ENCODE data around the gene ATF3.

The ATF3 gene

DNA sequence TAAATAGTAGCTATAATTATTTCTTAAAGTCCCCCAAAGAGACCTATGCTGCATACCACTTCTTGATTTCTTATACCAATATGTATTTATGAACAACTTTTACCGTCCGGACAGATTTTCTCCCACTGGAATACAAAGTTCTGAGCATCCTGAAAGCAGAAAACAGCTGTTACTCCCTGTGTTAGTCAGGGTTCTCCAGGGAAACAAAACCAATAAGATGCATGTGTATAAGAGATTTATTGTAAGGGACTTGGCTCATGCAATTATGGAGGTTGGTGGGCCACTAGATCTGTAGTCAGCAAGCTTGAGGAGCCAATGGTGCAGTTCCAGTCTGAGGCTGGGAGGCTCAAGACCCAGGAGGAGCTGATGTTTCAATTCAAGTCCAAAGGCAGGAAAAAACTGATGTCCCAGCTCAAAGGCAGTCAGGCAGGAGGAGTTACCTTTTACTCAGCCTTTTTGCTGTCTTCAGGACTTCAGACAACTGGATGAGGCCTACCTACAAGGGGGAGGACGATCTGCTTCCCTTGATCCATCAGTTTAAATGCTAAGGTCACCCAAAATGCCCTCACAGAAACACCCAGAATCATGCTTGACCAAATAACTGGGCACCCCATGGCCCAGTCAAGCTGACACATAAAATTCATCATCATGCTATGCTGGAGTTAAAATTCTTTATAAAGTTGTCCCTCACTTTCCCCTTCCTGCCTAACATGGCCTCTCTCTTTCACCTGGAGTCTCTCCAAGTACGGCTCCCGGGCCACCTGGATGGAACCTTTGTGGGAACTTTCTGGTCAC is 24.3 kb upstream of the ATF3 start:
- Mint-ChIP-seq H3K9me3 (no peaks in the 10 kb centered on the region), H3K27me3 (ENCODE audit: low read depth, poor library complexity) (peaks cover 27% of the 10 kb centered on the region), H3K36me3 (ENCODE audit: low read depth) (no peaks in the 10 kb centered on the region), H3K4me3 (no peak overlapping the region), H3K4me1 (peaks cover 28% of the 10 kb centered on the region), H3K27ac (no peak overlapping the region)
- no peak for DNase-seq
- TF ChIP-seq, protein P1, sequence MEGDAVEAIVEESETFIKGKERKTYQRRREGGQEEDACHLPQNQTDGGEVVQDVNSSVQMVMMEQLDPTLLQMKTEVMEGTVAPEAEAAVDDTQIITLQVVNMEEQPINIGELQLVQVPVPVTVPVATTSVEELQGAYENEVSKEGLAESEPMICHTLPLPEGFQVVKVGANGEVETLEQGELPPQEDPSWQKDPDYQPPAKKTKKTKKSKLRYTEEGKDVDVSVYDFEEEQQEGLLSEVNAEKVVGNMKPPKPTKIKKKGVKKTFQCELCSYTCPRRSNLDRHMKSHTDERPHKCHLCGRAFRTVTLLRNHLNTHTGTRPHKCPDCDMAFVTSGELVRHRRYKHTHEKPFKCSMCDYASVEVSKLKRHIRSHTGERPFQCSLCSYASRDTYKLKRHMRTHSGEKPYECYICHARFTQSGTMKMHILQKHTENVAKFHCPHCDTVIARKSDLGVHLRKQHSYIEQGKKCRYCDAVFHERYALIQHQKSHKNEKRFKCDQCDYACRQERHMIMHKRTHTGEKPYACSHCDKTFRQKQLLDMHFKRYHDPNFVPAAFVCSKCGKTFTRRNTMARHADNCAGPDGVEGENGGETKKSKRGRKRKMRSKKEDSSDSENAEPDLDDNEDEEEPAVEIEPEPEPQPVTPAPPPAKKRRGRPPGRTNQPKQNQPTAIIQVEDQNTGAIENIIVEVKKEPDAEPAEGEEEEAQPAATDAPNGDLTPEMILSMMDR (IDR thresholded peaks at IDR 0.05), result no peak

DNA sequence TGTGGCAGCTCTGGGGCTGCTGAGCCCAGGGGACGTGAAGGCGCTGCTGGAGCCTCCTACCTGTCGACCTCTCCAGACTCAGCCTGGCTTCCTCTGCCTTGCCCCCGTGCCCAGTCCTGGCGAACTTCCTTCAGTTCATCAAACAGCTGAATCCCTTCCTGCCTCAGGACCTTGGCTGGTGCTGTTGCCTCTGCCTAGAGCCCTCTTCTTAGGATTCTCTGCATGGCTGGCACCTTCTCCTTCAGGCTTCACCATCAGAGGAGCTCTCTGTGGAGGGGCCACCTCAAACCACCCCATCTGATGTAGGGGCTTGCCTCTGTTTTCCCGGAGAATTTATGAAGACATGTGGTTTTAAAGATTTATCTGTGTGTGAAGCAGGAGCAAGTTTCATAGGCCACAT is 23.4 kb upstream of the ATF3 start:
- H3K4me3 Mint-ChIP-seq, result no peak overlapping the region
- TF ChIP-seq, protein P1 (IDR thresholded peaks at IDR 0.05), result no peak

DNA sequence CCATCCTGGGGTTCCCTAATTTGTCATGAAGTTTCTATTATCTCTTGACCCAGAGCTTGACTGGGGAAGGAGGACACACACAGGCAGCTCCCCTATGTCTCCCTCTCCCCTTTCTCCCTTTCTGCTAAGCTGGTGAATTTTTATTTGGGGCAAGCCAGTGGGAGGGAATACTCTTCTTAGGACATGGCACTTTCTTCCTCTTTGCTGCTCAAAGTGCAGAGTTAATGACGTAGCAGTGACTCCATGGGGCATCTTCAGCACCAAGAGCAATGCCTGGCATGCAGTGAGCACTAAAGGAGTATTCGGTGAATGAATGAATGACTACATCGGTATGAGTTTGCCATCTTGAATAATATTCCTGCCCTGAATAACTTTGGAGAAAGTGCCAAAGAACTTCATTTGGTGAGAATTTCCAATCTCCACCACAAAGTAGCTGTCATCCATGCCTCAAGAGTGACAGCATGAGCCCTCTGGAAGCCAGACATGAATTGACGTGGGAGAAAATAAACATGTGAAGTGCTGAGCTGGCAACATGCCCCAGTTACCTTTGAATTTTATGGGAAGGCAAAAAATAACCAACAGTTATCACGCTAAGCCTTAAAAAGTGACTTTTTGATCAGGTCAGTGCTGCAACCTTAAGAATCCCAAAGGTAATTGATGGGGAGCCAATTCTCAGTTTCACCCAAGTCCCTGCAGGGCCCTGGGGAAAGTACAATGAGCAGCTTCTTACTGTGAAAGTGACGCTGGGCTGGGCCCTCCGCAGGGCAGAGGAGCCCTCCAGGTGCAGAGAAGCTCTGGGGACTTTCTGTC is 22.1 kb upstream of the ATF3 start:
- Mint-ChIP-seq H3K9me3 (no peaks in the 10 kb centered on the region), H3K4me1 (peaks cover 28% of the 10 kb centered on the region), H3K4me3 (no peak overlapping the region), H3K36me3 (ENCODE audit: low read depth) (no peaks in the 10 kb centered on the region), H3K27me3 (ENCODE audit: low read depth, poor library complexity) (peaks cover 27% of the 10 kb centered on the region), H3K27ac (no peak overlapping the region)
- TF ChIP-seq, protein P1 (IDR thresholded peaks at IDR 0.05), result no peak
- DNase-seq, result no peak

More for the DNA sequence above, 23.4 kb upstream of the ATF3 start:
- Mint-ChIP-seq H3K4me1 (peaks cover 28% of the 10 kb centered on the region), H3K9me3 (no peaks in the 10 kb centered on the region), H3K36me3 (ENCODE audit: low read depth) (no peaks in the 10 kb centered on the region), H3K27me3 (ENCODE audit: low read depth, poor library complexity) (peaks cover 27% of the 10 kb centered on the region), H3K27ac (no peak overlapping the region)
- DNase-seq, result no peak

DNA sequence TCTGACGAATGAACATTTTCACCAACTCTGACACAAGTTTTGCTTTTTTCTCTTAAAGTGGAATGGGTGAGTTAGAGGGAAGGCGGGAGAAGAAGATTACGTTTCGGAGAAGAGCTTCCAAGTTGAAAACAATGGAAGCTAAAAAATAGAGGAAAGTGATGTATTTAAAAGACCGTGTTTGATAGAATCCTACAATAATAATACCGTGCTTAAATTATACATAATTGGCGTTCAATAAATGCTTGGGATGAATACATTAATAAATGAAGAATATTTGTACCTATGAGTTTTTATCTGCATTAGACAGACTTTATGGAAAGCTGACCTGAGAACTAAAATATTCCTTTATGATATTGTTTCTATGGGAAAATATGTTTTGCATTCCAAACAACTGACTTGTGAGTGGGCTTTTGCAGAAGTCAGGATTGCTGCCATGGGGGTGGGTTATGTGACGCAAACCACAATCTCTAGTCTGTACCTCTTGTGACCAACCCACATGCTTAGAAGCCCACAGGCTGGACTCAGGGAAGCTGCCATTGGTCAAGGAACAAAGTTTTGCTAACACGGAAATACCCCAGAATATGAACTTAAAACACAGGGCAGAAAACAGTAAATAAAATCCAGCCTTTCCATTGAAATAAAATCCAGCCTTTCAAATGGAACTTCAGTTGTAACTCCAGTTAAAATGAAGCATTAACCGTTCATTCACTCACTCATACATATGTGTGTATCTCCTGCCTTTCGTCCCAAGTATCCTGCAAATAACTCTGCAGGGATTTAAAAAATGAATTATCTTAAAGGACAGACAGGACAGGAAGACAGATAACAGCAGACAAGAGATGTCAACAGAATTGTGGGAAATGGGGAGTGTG is 21.3 kb upstream of the ATF3 start:
- Mint-ChIP-seq H3K4me1 (peaks cover 28% of the 10 kb centered on the region), H3K4me3 (no peak overlapping the region), H3K27me3 (ENCODE audit: low read depth, poor library complexity) (peaks cover 27% of the 10 kb centered on the region), H3K36me3 (ENCODE audit: low read depth) (no peaks in the 10 kb centered on the region), H3K27ac (no peak overlapping the region), H3K9me3 (no peaks in the 10 kb centered on the region)
- no peak for DNase-seq
- TF ChIP-seq, protein P1 (IDR thresholded peaks at IDR 0.05), result no peak

DNA sequence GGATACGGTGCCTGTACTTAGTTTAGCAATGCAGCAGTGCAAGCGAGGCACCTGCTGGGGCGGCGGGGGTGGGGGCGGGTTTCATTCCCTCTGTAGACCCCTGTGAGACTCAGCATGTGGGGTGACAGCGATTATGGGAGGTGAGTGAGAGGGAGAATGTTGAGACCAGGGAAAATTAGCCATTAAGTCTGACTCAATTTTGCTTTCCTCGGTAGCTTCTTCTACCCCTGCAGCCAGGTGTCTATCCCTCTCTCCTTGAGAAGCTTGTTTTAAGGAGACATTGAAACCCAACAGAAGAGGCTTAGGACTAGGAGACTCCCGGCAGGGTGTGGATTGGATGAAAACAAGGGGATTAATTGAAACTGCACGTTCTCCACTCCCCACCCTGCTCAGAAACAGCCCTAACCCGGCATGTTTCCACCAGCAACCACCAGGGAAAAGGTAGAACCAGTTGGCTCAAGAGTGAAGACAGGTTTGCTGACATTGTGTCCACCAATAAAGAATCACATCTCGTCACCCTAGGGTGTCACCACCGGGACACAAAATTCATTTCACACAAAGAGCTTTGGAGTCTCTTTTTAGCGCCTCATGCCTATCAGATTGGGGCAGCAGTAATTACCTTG is 20.6 kb upstream of the ATF3 start:
- TF ChIP-seq, protein P1 (IDR thresholded peaks at IDR 0.05), result no peak
- DNase-seq, result no peak
- Mint-ChIP-seq H3K36me3 (ENCODE audit: low read depth) (no peaks in the 10 kb centered on the region), H3K4me1 (peaks cover 21% of the 10 kb centered on the region), H3K9me3 (no peaks in the 10 kb centered on the region), H3K27me3 (ENCODE audit: low read depth, poor library complexity) (peaks cover 27% of the 10 kb centered on the region), H3K27ac (no peak overlapping the region), H3K4me3 (no peak overlapping the region)
